ENCODE measurements around the gene PPARA. TPM values are rescaled to one million over a fixed set of nuclear protein-coding genes. Genes with fewer than 3 reads are reported as not detected.

Gene PPARA
- total RNA-seq, 1 experiment from 2014 or later, result 14.5 TPM

DNA sequence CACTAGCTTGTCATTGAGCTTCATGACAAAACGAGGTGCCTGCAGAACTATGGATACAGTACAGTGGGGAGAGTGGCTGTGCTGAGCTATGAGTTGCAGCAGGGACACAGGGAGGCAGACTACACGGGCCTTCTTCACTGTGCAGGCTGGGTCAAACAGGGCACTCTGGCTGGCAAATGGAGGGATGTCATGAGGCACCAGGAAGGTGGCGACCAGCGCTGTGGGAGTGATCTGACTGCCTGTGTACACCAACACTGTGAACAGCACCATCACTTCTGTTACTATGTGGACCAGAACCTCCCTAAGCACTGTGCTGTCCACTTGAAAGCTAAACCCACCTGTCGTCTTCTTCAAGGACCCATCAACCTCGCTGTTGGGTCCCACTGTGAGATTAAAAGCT is 109.7 kb downstream of the PPARA start:
- no peaks in the 10 kb centered on the region for H3K9me2 ChIP-seq (ENCODE audit: insufficient read depth)
- no peak overlapping the region for H3K4me2 ChIP-seq (ENCODE audit: low read length)
- H3K4me1 ChIP-seq (ENCODE audit: control insufficient read depth in 1 of 2, insufficient read depth in 2 of 2, low read length in 2 of 2), result no peaks in the 10 kb centered on the region
- ATAC-seq, result no peak
- no TSS peak for BruUV-seq (replicated peaks)
- TF ChIP-seq JUND (IDR thresholded peaks at IDR 0.05) (no peak), CBX3 (IDR thresholded peaks at IDR 0.05; ENCODE audit: low read depth) (no peak), YY1 (IDR thresholded peaks at IDR 0.05; ENCODE audit: extremely low read depth, insufficient replicate concordance, low read depth, low read length) (no peak), ATF3 (IDR thresholded peaks at IDR 0.05) (no peak), POLR2A (IDR thresholded peaks at IDR 0.05; ENCODE audit: borderline replicate concordance, extremely low read depth, insufficient read depth, insufficient read length) (no peak), SRF (IDR thresholded peaks at IDR 0.05; ENCODE audit: low read depth) (no peak), TCF7L2 (IDR thresholded peaks at IDR 0.05; ENCODE audit: borderline replicate concordance, extremely low read depth, insufficient read depth, insufficient read length) (no peak), CTCF (IDR thresholded peaks at IDR 0.05 in 2 of 3, conservative IDR thresholded peaks at IDR 0.05 in 1 of 3; ENCODE audit: borderline replicate concordance in 1 of 3, insufficient read depth in 1 of 3, low read depth in 2 of 3, low read length in 2 of 3) (no peak), SP1 (IDR thresholded peaks at IDR 0.05; ENCODE audit: low read depth) (no peak), MAX (IDR thresholded peaks at IDR 0.05) (no peak), RAD21 (IDR thresholded peaks at IDR 0.05; ENCODE audit: low read depth) (no peak), FOSL1 (IDR thresholded peaks at IDR 0.05; ENCODE audit: low read depth) (no peak)
- TF ChIP-seq, protein P1, sequence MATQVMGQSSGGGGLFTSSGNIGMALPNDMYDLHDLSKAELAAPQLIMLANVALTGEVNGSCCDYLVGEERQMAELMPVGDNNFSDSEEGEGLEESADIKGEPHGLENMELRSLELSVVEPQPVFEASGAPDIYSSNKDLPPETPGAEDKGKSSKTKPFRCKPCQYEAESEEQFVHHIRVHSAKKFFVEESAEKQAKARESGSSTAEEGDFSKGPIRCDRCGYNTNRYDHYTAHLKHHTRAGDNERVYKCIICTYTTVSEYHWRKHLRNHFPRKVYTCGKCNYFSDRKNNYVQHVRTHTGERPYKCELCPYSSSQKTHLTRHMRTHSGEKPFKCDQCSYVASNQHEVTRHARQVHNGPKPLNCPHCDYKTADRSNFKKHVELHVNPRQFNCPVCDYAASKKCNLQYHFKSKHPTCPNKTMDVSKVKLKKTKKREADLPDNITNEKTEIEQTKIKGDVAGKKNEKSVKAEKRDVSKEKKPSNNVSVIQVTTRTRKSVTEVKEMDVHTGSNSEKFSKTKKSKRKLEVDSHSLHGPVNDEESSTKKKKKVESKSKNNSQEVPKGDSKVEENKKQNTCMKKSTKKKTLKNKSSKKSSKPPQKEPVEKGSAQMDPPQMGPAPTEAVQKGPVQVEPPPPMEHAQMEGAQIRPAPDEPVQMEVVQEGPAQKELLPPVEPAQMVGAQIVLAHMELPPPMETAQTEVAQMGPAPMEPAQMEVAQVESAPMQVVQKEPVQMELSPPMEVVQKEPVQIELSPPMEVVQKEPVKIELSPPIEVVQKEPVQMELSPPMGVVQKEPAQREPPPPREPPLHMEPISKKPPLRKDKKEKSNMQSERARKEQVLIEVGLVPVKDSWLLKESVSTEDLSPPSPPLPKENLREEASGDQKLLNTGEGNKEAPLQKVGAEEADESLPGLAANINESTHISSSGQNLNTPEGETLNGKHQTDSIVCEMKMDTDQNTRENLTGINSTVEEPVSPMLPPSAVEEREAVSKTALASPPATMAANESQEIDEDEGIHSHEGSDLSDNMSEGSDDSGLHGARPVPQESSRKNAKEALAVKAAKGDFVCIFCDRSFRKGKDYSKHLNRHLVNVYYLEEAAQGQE (IDR thresholded peaks at IDR 0.05; ENCODE audit: low read depth), result no peak
- H3K9me3 ChIP-seq (ENCODE audit: control insufficient read depth in 1 of 2, insufficient read depth in 1 of 2, low read depth in 1 of 2, low read length in 2 of 2), result 0 out of 4 replicates have a peak, but pooled peaks cover 0 to 3% of the 10 kb centered on the region in 2 experiments
- no peak for DNase-seq (ENCODE audit: low read depth, low spot score)
- no peaks in the 10 kb centered on the region for H4K20me1 ChIP-seq (ENCODE audit: insufficient read depth)
- no peak overlapping the region for H2AFZ ChIP-seq (ENCODE audit: low read depth, low read length, poor library complexity, severe bottlenecking)
- no peak overlapping the region for H3K9ac ChIP-seq (ENCODE audit: low read length)
- no peak overlapping the region for H3K27ac ChIP-seq (ENCODE audit: low read depth, low read length)
- no peaks in the 10 kb centered on the region for H3K27me3 ChIP-seq (ENCODE audit: insufficient read depth, low read length)
- ChIA-PET POLR2A (interaction anchor here (0.7 to 1.4 kb wide), 2 partner anchors 8 to 10 kb away, joined by 3 to 7 read pairs; partner anchors contain the start of genes CDPF1 and TTC38), RAD21 (ENCODE audit: low non-redundant PET in 1 of 2, low total read pairs in 2 of 2, uncharacterized antibody in 2 of 2, unreplicated experiment in 2 of 2) (no interaction called here), CTCF (no interaction called here)
- no peak overlapping the region for H3K4me3 ChIP-seq (replicated peaks in 1 of 2; ENCODE audit: low read depth in 1 of 2, low read length in 2 of 2)
- intact Hi-C loops (cut with micrococcal nuclease), result no loop called here
- no peaks in the 10 kb centered on the region for H3K79me2 ChIP-seq (ENCODE audit: insufficient read depth, low read length)
- no peaks in the 10 kb centered on the region for H3K36me3 ChIP-seq (ENCODE audit: control insufficient read depth in 1 of 2, insufficient read depth in 2 of 2, low read length in 2 of 2)
